HG02938 (cell line): Measurements from ENCODE around the gene ANKRD11.
"Not testable (repeated sequence)": the region's sequence is repeated elsewhere in the genome, so short reads cannot be mapped to it uniquely, and the experiment has no call there.

Experiments used
- ATAC-seq: cut with Tn5 transposase; IDR thresholded peaks from one replicate; pipeline ENCODE4 v1.9.1; 2021; ENCODE audit warnings: mild to moderate bottlenecking, moderate library complexity; ENCODE audit not compliant: unreplicated experiment

ANKRD11 gene

DNA sequence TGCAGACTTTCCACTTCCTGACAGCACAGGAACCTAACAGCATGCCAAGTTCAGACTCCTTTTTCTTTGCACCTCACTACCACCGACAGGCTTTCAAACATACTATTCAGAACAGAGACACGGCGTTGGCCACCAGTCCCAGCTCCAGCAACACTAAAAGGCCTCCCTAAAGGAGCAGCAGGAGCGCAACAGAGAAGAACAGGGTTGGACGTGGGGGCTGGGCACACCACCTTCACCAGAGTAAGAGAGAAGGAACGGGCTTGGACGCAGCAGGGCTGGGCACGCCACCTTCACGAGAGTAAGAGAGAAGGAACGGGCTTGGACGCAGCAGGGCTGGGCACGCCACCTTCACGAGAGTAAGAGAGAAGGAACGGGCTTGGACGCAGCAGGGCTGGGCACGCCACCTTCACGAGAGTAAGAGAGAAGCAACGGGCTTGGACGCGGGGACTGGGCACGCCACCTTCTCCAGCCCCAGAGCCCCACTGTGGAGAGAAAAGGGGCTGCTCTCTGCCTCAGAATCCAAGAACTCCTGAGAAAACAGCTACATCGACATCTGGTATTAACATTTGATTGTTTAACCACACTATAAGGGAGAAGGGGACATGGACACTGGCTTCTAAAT, 56.9 kb downstream of the ANKRD11 start:
- ATAC-seq, result not testable (repeated sequence)

DNA sequence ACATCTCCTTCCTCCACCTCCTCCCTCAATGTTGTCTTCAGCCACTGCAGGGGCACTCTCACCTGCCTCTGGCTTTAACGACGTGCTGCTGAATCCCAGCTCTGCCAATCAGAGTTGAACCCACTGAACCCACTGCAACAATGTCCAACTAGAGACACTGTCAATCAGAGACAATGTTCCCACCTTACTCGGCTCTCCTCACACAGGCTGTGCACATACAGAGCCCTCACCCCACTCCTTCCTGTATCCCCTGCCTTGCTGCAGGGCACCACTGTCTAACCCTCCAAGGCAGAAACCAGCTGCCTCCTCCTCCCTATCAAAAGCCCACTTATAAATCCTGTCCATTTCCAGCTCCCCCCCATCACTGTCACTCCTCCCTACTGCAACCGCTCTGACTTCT, 58.7 kb downstream of the ANKRD11 start:
- no peak for ATAC-seq

DNA sequence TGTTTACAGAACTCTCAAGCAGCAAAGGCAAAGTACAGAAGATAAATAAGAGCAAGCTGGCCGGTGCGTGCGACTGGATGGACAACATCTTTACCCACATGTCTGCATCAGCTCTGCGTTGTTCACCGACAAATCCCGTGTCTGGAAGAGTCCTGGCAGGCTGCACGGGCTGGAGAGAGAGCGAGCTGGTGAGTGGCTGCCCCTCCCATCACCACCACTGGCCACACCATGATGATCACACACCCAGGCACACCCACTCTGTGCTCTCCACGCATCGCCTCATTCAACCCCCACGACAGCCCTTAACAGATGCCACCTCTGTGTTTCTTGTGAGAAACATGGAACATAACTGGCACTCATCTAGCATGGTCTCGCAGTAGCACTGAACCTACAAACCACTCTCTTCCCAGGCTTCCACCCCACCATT, 59.2 kb downstream of the ANKRD11 start:
- ATAC-seq, result no peak

DNA sequence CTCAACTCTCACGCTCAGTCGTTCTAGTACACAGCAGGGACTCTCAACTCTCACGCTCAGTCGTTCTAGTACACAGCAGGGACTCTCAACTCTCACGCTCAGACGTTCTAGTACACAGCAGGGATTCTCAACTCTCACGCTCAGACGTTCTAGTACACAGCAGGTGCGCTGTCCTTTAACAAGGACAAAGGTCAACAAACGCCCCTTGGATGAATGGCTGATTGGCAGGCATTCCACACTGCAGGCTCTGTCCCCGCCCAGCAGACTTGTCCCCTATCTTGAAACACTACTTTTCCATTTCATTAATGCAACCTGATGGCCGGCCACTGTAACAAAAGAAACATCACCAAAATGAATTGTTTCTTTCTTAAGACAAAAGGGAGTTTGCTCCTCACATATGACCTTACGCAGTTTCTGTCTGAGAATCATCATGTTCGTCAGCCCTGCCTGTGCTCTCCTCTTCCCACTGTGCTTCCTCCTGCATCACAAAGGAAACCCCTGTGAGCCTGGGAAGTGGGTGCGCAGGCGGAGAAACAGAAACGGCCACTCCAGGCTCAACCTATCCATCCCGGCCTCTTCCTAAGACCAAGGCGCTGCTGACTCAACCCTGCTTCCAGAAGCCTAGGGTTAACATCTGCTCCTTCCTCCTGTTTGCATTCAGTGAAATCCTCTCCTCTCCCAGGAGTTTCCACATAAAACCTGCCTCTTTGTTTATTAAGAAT, 59.8 kb downstream of the ANKRD11 start:
- no peak for ATAC-seq

DNA sequence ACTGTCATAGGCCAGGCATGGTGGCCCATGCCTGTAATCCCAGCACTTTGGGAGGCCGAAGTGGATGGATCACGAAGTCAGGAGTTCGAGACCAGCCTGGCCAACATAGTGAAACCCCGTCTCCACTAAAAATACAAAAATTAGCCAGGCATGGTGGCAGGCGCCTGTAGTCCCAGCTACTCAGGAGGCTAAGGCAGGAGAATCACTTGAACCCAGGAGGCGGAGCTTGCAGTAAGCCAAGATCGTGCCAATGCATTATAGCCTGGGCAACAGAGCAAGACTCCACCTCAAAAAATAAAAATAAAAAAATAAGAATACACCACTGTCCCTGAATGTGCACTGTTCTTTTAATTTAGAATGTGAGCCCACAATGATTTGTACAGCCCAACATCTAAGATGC, 61.8 kb downstream of the ANKRD11 start:
- not testable (repeated sequence) for ATAC-seq

DNA sequence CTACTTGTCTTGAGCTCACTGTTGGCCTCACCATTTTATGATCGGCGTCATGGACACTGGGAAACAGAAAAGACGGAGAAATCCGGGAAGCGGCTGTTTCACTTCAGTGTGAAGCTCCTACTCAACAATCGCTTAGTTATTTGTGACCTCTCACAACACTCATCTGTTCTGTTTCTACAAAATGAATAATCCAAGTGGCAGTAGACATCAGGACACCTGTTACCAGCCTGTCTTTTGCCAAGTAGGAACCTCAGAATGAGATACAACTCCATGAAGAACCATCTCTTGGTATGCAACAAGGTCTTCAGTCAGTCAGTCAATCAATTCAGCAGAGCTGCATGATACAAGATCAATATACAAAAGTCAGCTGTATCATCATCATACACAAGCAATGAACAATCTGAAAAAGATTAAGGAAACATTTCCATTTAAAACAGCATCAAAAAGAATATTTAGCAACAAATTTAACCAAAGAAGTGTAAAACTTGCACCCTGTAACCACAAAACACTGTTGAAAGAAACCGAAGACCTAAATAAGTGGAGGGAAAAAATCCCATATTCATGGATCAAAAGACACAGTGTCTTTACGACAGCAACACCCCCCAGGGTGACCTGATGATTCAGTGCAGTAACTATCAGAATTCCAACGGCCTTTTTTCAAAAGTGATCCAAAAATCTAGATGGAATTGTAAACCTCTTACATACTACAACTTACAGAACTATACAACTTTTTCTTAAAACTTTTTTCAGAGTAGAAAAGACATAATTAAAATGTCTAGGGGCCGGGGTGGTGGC, 63.4 kb downstream of the ANKRD11 start:
- no peak for ATAC-seq

DNA sequence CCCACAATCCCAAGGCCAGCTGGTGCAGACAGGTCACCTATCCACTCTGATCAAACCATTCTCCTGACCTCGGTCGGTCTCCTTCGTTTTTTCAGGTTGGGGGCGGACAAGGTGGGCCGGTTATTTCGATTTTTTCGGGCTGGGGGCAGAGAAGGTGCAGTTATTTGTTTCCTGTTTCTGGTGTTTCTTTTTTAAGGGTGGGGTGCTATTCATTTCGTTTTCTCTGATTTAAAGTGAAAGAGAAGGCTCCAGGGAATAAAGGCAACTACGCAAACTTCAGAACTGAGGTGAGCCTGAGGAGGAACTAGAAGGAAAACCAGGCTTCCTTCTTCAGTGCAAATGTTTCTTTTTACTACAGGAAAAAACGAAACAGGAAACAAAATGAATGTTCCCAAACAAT, 64.8 kb downstream of the ANKRD11 start:
- no peak for ATAC-seq

DNA sequence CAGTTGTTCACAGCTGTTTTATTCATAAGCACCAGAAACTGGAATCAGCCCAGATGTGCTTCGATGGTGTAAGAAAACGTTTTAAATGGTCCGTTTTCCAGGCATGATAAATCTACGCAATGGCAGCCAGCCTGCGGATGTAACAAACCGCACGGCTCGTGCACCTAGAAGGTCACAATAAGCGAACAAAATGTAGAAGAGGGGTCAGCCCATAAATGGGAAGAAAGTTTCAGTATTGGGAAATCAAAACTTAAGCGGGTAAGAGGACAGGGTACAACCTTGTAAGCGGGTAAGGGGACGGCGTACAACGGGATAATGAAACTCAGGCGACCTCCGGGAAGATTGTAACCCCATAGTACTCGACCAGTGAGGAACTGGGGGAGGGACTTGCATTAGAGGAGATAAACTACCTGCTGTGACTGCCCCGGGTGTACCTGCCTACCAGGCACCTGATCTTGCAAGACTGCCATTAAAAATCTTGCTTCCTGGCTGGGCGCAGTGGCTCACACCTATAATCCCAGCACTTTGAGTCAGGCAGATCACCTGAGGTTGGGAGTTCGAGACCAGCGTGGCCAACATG, 66.6 kb downstream of the ANKRD11 start:
- ATAC-seq, result no peak

DNA sequence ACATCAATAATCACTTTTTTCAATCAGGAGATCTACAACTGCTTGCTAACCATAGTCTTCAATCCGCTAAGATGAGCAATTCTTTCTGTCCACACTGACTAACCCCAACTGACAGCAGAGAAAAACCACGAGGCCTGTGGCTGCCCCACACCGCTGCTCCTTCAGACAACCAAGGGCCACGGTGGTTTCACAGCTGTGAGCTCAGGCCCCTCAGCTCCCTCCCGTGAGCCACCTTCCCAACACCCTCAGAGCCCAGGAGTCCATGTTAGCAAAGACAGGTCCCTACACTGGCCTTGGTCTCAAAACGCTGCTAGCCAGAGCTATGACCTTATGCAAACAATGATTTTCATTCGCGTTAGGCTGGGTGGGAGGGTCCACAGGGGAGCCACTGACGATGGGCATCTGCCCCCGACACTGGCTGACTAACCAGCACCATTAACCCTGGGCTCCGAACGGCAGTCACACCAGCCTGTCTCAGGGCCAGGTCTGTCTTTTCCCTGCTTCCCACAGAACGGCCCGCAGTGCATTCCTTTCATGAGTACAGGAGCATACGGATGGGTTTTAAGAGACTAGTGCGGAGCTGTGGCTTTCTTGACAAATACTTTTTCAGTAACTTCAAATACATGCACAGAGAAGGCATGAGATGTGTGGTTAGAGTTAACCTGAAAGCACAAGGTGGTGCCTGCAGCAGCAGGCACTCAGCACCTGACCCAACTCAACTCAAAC, 67.3 kb downstream of the ANKRD11 start:
- ATAC-seq, result peak; percentile 51

DNA sequence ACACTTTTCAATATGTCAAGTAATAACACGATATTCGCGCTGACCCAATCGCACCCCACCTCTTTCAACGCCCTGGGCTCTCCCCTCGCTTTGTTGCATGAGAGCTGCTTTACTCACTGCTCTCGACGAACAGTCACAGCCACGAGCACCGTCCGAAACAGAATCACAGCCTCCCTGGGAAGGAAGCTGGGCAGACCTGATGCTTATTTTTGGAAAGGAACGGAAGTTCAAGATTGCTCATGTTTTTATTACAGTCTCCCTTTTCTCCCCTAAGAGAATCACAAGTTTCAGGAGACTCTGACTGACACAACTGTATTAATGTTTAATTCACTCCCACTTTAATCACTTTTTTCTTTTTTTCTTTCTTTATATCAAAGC, 67.8 kb downstream of the ANKRD11 start:
- peak; percentile 69 for ATAC-seq

DNA sequence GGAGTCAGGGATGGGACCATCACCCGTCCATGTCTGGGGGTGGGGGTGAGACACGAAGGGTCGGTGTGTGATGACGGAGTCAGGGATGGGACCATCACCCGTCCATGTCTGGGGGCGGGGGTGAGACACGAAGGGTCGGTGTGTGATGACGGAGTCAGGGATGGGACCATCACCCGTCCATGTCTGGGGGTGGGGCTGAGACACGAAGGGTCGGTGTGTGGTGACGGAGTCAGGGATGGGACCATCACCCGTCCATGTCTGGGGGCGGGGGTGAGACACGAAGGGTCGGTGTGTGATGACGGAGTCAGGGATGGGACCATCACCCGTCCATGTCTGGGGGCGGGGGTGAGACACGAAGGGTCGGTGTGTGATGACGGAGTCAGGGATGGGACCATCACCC, 69.1 kb downstream of the ANKRD11 start:
- not testable (repeated sequence) for ATAC-seq

DNA sequence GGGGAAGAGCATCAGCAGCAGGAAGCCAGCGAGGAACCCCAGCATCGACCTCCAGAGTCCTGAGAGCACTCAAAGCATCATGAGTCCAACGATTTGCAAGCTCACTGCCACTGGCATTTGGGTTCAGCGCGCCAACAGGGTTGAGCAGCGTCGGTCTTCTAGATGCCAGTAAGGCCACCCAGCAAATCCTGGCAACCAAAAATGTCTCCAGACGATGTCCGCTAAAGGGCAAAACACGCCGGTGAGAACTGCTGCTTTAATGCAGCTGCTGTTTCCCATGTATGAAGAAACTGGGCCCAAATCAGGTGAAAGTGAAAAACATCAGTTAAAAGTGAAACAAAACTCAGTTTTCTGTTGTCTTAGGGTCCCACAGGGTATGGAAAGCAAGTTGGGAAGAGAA, 70.2 kb downstream of the ANKRD11 start:
- no peak for ATAC-seq

DNA sequence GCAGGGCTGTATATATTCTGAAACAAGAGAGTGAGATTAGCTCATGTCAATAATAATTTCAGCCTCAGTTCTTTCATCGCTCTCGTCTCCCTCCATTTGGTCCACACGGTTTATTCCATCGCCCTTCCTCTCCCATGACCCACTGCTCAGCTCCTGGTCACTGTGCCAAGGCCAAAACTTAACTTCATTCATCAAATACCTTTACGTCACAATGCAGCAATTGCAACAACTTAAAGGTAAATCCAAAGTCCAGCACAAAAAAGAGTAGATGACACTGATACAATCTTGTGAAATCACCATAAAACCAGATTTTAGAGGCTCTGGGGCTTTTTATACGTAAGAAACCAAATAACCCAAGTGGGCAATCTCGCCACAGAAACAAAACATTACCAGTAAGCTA, 72.0 kb downstream of the ANKRD11 start:
- ATAC-seq, result no peak

DNA sequence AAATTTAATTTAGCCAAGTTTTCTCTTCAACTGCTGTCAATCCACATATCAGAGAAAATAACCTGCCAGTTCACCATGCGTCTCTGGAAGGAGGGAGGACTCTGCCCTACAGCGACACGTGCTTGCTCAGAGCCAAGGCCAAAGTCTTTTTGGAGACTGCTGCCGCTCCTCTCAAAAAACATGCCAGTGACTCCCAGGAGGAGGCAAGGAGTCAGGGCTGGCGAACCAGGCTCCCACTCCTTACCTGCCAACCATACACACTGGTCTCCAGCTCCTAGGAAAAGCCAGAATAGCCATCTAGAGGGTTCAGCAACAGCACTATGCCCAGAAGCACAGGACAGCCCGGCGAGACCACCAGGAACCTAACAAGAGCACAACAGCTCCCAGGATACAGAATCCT, 73.0 kb downstream of the ANKRD11 start:
- ATAC-seq, result no peak

DNA sequence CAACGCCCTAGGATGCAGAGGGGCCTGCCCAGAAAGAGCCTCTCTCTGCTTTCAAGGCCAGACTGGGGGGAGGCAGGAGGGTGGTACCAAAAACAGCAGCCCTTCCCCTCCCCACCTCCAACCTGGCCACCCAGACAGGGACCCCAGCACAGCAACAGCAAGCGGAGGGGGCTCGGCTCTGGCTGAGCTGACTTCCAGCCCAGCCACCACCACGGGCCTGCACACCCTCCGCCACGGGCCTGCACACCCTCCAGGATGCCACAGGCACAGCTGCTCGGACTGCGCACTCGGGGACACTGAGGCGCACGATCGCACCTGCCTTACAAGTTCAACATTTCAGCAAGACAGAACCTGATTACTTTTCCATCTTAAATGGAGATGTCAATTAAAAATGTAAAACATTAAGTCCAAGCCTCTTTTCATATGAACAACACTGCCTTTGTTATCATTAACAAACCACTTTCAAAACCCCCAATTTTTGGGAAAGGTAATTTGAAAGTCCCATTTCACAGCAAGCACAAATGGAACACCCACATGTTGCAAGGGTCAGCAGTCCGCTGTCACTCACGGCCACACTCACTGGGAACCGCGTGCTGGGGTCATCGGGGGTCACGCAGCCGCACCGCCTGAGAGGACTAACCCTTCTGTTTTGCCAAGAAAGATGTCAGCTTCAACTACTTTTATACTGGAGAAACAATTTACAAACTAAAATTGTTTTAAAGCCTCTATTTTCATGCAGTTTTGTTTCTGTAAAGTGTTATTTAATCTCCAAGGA, 76.4 kb downstream of the ANKRD11 start:
- no peak for ATAC-seq

DNA sequence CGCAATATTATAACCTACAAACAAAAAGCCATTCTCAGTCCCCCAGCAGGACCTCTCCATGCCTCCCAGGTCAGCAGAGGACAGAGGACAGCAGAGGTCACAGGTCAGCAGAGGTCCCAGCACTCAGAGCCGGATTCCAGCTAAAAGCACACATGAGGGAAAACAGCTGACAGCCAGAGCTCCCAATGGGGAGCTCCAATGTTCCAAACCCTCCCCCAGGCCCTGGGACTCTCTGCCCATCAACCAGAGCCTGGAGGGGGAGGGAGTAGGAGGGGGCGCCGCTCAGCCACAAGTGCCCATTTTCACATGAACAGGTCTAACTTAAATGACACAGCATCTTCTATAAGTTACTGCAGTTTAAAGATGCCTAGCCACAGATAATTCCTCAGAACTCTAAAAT, 77.5 kb downstream of the ANKRD11 start:
- ATAC-seq, result no peak

DNA sequence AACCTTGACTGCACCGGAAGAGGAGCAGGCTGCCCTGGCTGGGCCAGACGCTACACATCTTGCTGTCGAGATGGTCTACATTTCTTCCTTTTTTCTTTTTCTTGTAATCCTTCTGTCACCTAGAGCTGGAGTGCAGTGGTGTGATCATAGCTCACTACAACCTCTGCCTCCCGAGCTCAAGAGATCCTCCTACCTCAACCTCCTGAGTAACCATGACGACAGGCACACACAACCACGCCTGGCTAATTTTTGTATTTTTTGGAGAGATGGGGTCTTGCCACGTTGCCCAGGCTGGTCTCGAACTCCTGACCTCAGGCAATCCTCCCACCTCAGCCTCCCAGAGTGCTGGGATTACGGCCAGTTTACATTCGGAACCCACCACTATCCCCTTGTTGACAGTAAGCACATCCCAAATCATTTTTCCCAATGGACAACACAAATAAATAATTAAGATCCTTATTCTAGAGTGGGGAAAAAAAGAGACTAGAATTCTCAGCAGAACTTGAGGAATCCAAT, 79.0 kb downstream of the ANKRD11 start:
- ATAC-seq, result no peak

DNA sequence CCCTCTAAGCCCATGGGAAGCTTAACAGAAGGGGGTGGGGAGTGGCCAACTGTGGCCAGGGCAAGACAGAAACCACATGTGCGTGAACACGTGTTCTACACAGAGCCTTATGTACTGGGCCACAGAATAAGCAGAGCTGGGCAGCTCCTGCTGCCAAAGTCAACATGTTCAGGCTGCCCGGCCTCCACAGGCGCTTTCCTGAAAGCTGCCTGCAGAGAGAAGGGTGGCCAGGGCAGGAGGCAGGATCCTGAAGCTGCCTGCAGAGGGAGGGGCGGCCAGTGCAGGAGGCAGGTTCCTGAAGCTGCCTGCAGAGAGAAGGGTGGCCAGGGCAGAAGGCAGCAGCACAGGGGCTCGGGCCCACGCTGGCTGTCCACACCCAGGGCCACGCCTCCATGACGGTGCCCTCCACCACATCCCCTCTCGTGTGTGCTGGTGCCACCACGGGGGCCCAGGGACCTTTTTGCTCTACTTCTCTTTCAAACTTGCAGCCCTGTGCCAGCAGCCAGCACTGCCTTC, 79.5 kb downstream of the ANKRD11 start:
- no peak for ATAC-seq

DNA sequence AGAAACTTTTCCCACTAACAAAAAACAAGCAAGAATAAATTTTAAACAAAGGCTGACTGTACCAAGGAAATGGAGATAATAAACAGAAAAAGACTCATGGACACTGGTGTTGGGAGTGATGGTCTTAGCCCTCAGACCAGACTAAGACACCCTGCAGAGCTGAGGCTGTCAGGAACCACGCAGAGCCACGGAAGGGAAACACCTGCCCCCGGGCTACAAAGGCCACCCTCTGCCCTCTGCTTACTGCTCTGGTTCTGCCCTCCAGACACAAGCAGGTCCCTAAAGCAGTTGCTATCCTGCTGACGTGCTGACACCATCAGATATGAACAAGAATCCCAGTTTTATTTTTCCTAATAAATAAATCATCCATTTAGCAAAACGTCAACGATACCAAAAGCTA, 80.0 kb downstream of the ANKRD11 start:
- ATAC-seq, result no peak
